Measurements from ENCODE around the gene DSG2.

Gene DSG2

DNA sequence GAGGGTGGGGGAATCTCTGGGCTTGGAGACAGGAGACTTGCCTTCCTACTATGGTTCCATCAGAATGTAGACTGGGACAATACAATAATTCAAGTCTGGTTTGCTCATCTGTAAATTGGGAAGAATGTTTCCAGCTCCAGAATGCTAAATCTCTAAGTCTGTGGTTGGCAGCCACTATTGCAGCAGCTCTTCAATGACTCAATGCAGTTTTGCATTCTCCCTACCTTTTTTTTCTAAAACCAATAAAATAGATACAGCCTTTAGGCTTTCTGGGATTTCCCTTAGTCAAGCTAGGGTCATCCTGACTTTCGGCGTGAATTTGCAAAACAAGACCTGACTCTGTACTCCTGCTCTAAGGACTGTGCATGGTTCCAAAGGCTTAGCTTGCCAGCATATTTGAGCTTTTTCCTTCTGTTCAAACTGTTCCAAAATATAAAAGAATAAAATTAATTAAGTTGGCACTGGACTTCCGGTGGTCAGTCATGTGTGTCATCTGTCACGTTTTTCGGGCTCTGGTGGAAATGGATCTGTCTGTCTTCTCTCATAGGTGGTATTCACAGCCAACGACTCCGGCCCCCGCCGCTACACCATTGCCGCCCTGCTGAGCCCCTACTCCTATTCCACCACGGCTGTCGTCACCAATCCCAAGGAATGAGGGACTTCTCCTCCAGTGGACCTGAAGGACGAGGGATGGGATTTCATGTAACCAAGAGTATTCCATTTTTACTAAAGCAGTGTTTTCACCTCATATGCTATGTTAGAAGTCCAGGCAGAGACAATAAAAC, 100.2 kb downstream of the DSG2 start:
- TF ChIP-seq, protein P1, sequence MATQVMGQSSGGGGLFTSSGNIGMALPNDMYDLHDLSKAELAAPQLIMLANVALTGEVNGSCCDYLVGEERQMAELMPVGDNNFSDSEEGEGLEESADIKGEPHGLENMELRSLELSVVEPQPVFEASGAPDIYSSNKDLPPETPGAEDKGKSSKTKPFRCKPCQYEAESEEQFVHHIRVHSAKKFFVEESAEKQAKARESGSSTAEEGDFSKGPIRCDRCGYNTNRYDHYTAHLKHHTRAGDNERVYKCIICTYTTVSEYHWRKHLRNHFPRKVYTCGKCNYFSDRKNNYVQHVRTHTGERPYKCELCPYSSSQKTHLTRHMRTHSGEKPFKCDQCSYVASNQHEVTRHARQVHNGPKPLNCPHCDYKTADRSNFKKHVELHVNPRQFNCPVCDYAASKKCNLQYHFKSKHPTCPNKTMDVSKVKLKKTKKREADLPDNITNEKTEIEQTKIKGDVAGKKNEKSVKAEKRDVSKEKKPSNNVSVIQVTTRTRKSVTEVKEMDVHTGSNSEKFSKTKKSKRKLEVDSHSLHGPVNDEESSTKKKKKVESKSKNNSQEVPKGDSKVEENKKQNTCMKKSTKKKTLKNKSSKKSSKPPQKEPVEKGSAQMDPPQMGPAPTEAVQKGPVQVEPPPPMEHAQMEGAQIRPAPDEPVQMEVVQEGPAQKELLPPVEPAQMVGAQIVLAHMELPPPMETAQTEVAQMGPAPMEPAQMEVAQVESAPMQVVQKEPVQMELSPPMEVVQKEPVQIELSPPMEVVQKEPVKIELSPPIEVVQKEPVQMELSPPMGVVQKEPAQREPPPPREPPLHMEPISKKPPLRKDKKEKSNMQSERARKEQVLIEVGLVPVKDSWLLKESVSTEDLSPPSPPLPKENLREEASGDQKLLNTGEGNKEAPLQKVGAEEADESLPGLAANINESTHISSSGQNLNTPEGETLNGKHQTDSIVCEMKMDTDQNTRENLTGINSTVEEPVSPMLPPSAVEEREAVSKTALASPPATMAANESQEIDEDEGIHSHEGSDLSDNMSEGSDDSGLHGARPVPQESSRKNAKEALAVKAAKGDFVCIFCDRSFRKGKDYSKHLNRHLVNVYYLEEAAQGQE (IDR thresholded peaks at IDR 0.05; ENCODE audit: insufficient replicate concordance, low read depth) = no peak
- H3K27me3 ChIP-seq (ENCODE audit: insufficient read depth, poor library complexity, severe bottlenecking) = no peaks in the 10 kb centered on the region
- no peak for DNase-seq (ENCODE audit: low read depth in 1 of 2, low spot score in 1 of 2)
- no peak overlapping the region for H3K27ac ChIP-seq (replicated peaks)
- H3K4me3 ChIP-seq (replicated peaks; ENCODE audit: insufficient read depth, low read length) = no peak overlapping the region
